ENCODE results near the gene NPRL2. TPM values are rescaled to one million over a fixed set of nuclear protein-coding genes. Genes with fewer than 3 reads are reported as not detected.

NPRL2 gene
- total RNA-seq, 1 experiment from 2014 or later: 24.1 TPM

GRCh38 chr3:50323614-50324199, 26.9 kb downstream of the NPRL2 start:
- Histone ChIP-seq H3K4me1 (replicated peaks; ENCODE audit: insufficient read depth) (peaks cover 16% of the 10 kb centered on the region), H3K4me3 (no peak overlapping the region), H3K79me2 (ENCODE audit: low read depth) (peaks cover 38% of the 10 kb centered on the region), H3F3A (ENCODE audit: insufficient read depth, low read depth) (peaks cover 14% of the 10 kb centered on the region), H3K27me3 (ENCODE audit: insufficient read depth, low read depth) (no peaks in the 10 kb centered on the region), H2AFZ (no peak overlapping the region), H3K4me2 (no peak overlapping the region), H3K27ac (no peak overlapping the region), H3K9me2 (ENCODE audit: insufficient read depth) (no peaks in the 10 kb centered on the region), H3K36me3 (ENCODE audit: low read depth) (peaks cover 7% of the 10 kb centered on the region; the same call in 1 of the 2 replicates), H4K20me1 (ENCODE audit: insufficient read depth) (peaks cover 4% of the 10 kb centered on the region; the same call in 1 of the 2 replicates), H3K9me3 (ENCODE audit: insufficient read depth, low read depth) (no peaks in the 10 kb centered on the region)
- POLR2A ChIA-PET (ENCODE audit: unreplicated experiment): interaction anchor here (0.5 to 0.6 kb wide), 2 partner anchors 24 to 30 kb away, joined by 5 to 14 read pairs; no protein-coding TSS in a partner anchor
- no TSS peak for BruUV-seq (replicated peaks)
- TF ChIP-seq CTCF (conservative IDR thresholded peaks at IDR 0.05): no peak
- TF ChIP-seq EZH2 (IDR thresholded peaks at IDR 0.05; ENCODE audit: low read depth): no peak
- DNase-seq: no peak
- intact Hi-C loops (cut with micrococcal nuclease; ENCODE audit: unreplicated experiment): loop anchor here (1.0 kb wide), 3 partner anchors 49 to 96 kb away; no protein-coding TSS in a partner anchor
- CTCF ChIA-PET: interaction anchor here (0.5 to 1.6 kb wide), 5 partner anchors 20 to 97 kb away, joined by 3 to 10 read pairs (median 4); partner anchors contain the start of gene HYAL1

GRCh38 chr3:50323092-50323600, 27.4 kb downstream of the NPRL2 start:
- no peak overlapping the region for H3K4me2 ChIP-seq
- CTCF ChIA-PET: interaction anchor here (1.1 kb wide), 1 partner anchor 51 kb away, joined by 7 read pairs; no protein-coding TSS in a partner anchor
- no peak overlapping the region for H3K27ac ChIP-seq

More at GRCh38 chr3:50323092-50323600, 27.4 kb downstream of the NPRL2 start:
- H2AFZ ChIP-seq: no peak overlapping the region
- no peaks in the 10 kb centered on the region for H3K27me3 ChIP-seq (ENCODE audit: insufficient read depth, low read depth)
- POLR2A ChIA-PET (ENCODE audit: unreplicated experiment): interaction anchor here (0.5 kb wide), 1 partner anchor 24 kb away, joined by 14 read pairs; no protein-coding TSS in a partner anchor
- no peak overlapping the region for H3K4me3 ChIP-seq
- no peaks in the 10 kb centered on the region for H3K9me2 ChIP-seq (ENCODE audit: insufficient read depth)
- H3K4me1 ChIP-seq (replicated peaks; ENCODE audit: insufficient read depth): peaks cover 18% of the 10 kb centered on the region
- H3K36me3 ChIP-seq (ENCODE audit: low read depth): peaks cover 7% of the 10 kb centered on the region; the same call in 1 of the 2 replicates
- no peak for DNase-seq
- TF ChIP-seq CTCF (conservative IDR thresholded peaks at IDR 0.05): no peak
- H4K20me1 ChIP-seq (ENCODE audit: insufficient read depth): peaks cover 4% of the 10 kb centered on the region; the same call in 1 of the 2 replicates
- no peaks in the 10 kb centered on the region for H3K9me3 ChIP-seq (ENCODE audit: insufficient read depth, low read depth)
- H3F3A ChIP-seq (ENCODE audit: insufficient read depth, low read depth): peaks cover 14% of the 10 kb centered on the region; the same call in 1 of the 2 replicates
- H3K79me2 ChIP-seq (ENCODE audit: low read depth): peaks cover 41% of the 10 kb centered on the region
- intact Hi-C loops (cut with micrococcal nuclease; ENCODE audit: unreplicated experiment): no loop called here
- BruUV-seq (replicated peaks): no TSS peak

Measured in PC-9 (cell line).